HG02571 (cell line): ENCODE measurements around the gene PPP1R18.
"Not testable (repeated sequence)": the region's sequence is repeated elsewhere in the genome, so short reads cannot be mapped to it uniquely, and the experiment has no call there.

ENCODE experiments used
- ATAC-seq: cut with Tn5 transposase; IDR thresholded peaks from one replicate; pipeline ENCODE4 v1.9.1; 2021; ENCODE audit warnings: mild to moderate bottlenecking, moderate library complexity; ENCODE audit not compliant: unreplicated experiment

PPP1R18 gene

GRCh38 chr6:30670760-30671527 lies 15.5 kb downstream of the PPP1R18 start:
- ATAC-seq = no peak

DNA sequence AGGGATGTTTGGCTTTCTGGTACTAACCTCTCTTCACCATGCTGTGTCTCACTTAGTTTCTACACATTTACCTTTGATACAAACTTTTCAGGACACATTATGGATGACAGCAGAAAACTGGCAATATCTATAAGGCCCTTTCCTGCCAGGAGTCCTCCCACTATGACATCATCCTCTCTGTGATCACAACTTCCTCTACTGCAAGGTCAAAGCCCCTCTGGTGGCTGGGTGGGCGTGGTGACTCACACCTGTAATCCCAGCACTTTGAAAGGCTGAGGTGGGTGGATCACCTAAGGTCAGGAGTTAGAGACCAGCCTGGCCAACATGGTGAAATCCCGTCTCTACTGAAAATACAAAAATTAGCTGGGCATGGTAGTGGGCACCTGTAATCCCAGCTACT lies 20.1 kb downstream of the PPP1R18 start:
- ATAC-seq = not testable (repeated sequence)

GRCh38 chr6:30664994-30665767 lies 21.3 kb downstream of the PPP1R18 start:
- no peak for ATAC-seq

- not testable (repeated sequence) for ATAC-seq
Measured at GRCh38 chr6:30657922-30658321, 28.5 kb downstream of the PPP1R18 start.

- ATAC-seq = no peak
Measured at GRCh38 chr6:30657454-30657853, 29.0 kb downstream of the PPP1R18 start.

- ATAC-seq = no peak
Measured at GRCh38 chr6:30656513-30656912, 29.9 kb downstream of the PPP1R18 start.

DNA sequence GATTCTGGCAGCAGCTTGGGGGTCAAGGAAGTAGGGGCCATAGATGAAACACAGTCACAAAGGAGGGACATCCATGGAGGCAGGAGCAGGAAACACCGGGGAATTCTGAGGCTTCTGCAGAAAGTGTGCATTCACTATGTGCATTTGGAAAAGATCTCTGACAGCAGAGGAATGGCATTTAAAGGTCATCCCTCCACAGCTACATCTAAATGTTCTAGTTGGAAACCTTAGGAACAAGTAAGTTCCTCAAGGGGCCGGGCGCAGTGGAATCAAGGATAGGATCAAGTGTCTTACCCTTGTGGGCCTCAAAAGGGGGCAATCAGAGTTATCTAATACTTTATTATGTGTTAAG lies 30.7 kb downstream of the PPP1R18 start:
- no peak for ATAC-seq

DNA sequence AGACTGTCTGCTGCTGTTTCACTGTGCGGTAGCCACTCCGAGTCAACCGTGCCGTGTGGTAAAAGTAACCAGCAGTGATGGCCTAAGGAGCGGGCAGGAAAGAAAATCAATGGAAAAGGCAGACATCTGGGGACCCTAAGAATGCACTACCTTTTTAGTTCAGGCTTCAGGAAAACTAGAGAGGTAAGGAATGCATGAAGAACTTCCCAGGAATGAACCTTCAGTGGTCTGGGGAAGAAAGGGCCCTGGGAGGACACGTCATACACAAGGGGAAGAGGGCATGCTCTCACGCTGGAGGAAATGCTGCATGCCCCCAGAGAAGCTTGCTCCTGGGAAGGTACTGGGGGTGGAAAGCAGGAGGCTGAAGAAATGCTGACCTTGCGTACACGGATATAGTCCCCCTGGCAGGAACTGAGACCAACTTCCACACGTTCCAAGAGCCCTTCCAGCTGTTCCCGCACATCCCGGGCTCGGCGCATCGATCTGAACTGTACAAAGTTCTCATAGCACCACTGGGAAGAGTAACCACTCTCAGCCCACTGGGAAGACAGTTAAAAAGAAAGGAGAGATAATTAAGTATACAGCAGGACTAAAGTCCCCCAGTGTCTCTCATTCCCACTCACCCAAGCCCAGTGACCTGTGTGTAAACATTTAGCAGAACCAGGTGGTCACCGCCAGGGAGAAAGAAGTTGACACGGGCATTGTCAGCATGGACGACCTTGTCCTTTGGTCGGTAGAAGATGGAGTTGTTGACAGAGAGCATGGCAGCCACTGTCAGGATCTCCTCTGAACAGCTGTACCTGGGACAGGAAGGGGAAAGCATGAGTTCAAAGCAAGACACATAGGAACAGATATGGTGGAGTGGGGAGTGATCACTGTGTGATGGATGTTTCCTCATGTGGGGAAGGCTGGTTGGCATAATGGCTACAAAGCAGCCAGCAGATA lies 31.4 kb downstream of the PPP1R18 start:
- no peak for ATAC-seq

GRCh38 chr6:30651143-30651542 lies 35.3 kb downstream of the PPP1R18 start:
- no peak for ATAC-seq

DNA sequence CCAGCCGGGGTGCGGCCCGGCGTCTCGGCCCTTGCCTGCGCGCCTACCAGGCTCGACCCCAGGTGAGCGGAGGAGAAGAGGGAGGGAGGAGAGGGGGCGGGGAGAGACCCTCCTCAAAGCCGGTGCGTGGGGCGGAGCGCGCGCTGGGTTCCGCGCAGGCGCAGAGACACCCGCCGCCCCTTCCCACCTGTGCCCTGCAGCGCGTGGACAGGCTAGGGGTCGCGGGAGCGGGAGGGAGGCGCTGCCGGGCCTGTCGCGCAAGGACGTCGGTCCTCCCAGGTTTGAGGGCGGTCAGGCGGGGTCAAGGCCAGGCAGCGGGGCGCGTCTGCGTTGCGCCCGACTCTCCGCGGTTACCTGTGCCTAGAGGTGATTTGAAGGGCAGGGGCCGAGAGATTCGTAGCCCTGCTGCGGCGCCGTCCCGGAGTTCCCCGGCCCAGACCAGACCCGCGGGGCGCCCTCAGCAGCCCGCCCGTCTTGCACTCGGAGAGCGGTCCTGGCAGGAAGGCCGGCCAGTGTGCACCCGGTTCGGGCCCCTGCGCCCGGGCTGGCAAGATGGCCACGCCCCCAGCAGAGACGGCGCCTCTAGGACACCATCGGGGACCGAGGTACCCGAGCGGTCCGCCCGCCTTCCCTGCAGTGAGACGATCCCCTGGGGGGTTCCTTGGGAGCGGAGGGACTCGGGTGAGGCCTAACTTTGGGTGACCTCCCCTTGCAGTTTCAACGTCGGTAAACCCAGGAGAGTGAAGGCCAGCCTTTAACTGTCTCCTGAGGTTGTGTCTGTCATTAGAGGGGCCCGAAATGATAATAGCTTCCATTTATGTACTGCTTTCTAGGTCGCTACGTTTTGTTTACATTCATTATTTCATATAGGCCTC lies 39.0 kb downstream of the PPP1R18 start:
- peak; percentile 49 for ATAC-seq

GRCh38 chr6:30646450-30647241 lies 39.8 kb downstream of the PPP1R18 start, which contains the start of gene C6orf136:
Gene C6orf136, plus strand, starts transcription at chr6:30647133. Its CDS starts 99 bp downstream, at chr6:30647232.
- peak; percentile 43 for ATAC-seq

DNA sequence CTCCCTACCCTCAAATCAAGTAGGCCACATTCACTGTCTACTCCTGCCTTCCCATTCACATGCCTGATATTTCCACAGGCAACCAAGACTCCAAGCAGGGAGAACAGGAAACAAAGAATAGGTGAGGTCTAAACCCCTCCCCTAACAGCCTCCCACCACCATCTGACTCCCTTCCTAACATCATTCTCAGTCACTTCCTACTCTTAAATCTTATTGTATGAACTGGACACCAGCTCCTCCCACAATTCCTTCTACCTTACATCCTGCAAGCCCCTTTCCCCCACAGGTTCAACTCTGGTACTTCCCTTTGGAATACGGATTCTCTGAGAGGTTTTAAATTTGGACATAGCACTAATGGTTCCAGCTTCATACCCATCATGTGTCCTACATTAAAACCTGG lies 40.5 kb downstream of the PPP1R18 start:
- ATAC-seq = no peak

GRCh38 chr6:30644769-30645168 lies 41.7 kb downstream of the PPP1R18 start:
- ATAC-seq = no peak

DNA sequence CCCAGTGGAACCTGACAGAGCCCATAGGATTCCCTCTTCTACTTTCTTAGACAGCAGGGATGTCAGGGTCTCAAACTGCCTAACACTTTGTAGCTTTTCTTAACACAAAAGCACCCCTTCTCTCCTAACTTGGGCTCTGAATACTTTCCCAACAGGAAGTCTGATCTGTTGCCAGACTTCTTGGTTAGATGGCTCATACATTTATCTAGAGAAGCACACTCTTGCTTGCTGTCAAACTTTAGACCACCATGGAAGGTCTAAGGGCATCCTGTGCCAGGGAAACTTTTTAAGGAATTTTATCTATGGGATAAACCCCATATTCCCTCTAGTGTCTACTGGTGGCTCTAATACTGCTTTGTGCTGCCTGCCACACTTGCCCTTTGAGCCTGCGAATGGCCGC lies 42.8 kb downstream of the PPP1R18 start:
- no peak for ATAC-seq

- ATAC-seq = no peak
Measured at GRCh38 chr6:30641048-30641447, 45.4 kb downstream of the PPP1R18 start.

GRCh38 chr6:30640481-30640880 lies 46.0 kb downstream of the PPP1R18 start:
- no peak for ATAC-seq

DNA sequence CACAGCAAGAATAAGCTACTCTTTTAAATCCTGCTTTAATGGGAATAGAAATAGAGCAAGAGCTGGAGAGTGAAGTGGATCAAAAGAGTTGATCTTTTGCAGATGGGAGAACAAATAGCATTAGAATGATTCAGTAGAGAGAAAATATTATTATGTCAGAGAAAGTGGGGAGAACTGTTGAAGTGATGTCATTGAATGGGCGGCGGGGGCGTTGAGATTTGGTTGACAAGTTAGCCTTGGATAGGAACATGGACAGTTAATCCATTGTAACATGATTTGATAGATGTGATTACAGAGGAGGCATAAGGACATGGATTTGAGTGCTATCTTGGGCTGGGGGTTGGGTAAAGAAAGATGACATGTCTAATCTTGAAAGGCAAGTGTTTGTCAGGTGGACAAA lies 50.6 kb downstream of the PPP1R18 start:
- ATAC-seq = no peak

- peak; percentile 87 for ATAC-seq
Measured at GRCh38 chr6:30626484-30627366, 59.7 kb downstream of the PPP1R18 start, which contains the start of gene ATAT1. Gene ATAT1, plus strand, starts transcription at chr6:30626874.
